Activated CD4-positive, alpha-beta T cell treated with anti-CD3 and anti-CD28 coated beads, Interleukin-2, amount 10 ng/mL, durations not matched to agents 7 days and 5 days (primary cell): ENCODE data around the gene ENPP3. TPM values are rescaled to one million over a fixed set of nuclear protein-coding genes. Genes with fewer than 3 reads are reported as not detected.

Experiments used
- CTCF ChIA-PET: fragments of 350-600 bp; sonication (Branson Sonifier 250); formaldehyde crosslinking; loops from one replicate; lab custom pipeline; 2021; ENCODE audit warnings: antibody characterized with exemption; lab: Charles Lee
- POLR2A ChIA-PET: fragments of 350-600 bp; sonication (Branson Sonifier 250); formaldehyde crosslinking; loops from one replicate; lab custom pipeline; 2021; ENCODE audit warnings: antibody characterized with exemption; lab: Charles Lee
- DNase-seq: peaks from one replicate; pipeline ENCODE4 v3.0.0-alpha.2; 2020
- H3K27ac Mint-ChIP-seq: one replicate; pipeline ENCODE4 v1.8.0; 2021; ENCODE audit warnings: mild to moderate bottlenecking, moderate library complexity, mixed read lengths
- H3K27me3 Mint-ChIP-seq: one replicate; pipeline ENCODE4 v1.8.0; 2021; ENCODE audit warnings: mixed read lengths
- H3K36me3 Mint-ChIP-seq: one replicate; pipeline ENCODE4 v1.8.0; 2021; ENCODE audit warnings: low read depth, mixed read lengths
- H3K4me1 Mint-ChIP-seq: one replicate; pipeline ENCODE4 v1.8.0; 2021; ENCODE audit warnings: mixed read lengths
- H3K4me3 Mint-ChIP-seq: one replicate; pipeline ENCODE4 v1.8.0; 2021; ENCODE audit warnings: mild to moderate bottlenecking, moderate library complexity, mixed read lengths
- H3K9me3 Mint-ChIP-seq: one replicate; pipeline ENCODE4 v1.8.0; 2021; ENCODE audit warnings: mixed read lengths
- total RNA-seq, 2 experiments: library from RNA; stranded (reverse); gene quantifications; one replicate each; pipeline ENCODE4 v1.2.3, GENCODE V29; 2021

The ENPP3 gene
- total RNA-seq, 2 experiments from 2014 or later = 0.19 to 0.35 TPM

- no peak overlapping the region for H3K4me3 Mint-ChIP-seq
Observed at GRCh38 chr6:131669891-131670290, 32.8 kb downstream of the ENPP3 start.

GRCh38 chr6:131673184-131673583, 36.1 kb downstream of the ENPP3 start:
- Mint-ChIP-seq H3K4me3 (no peak overlapping the region), H3K36me3 (no peaks in the 10 kb centered on the region), H3K9me3 (no peaks in the 10 kb centered on the region), H3K27me3 (no peaks in the 10 kb centered on the region), H3K4me1 (no peaks in the 10 kb centered on the region), H3K27ac (no peak overlapping the region)
- no peak for DNase-seq
- CTCF ChIA-PET = no interaction called here
- POLR2A ChIA-PET = no interaction called here

More at GRCh38 chr6:131669891-131670290, 32.8 kb downstream of the ENPP3 start:
- ChIA-PET POLR2A (no interaction called here), CTCF (interaction anchor here (1.0 to 1.1 kb wide), 2 partner anchors 13 to 42 kb away, joined by 4 to 5 read pairs; partner anchors contain the start of gene MED23)
- Mint-ChIP-seq H3K27ac (no peak overlapping the region), H3K9me3 (no peaks in the 10 kb centered on the region), H3K36me3 (no peaks in the 10 kb centered on the region), H3K27me3 (peaks cover 6% of the 10 kb centered on the region), H3K4me1 (no peaks in the 10 kb centered on the region)
- DNase-seq = no peak

DNA sequence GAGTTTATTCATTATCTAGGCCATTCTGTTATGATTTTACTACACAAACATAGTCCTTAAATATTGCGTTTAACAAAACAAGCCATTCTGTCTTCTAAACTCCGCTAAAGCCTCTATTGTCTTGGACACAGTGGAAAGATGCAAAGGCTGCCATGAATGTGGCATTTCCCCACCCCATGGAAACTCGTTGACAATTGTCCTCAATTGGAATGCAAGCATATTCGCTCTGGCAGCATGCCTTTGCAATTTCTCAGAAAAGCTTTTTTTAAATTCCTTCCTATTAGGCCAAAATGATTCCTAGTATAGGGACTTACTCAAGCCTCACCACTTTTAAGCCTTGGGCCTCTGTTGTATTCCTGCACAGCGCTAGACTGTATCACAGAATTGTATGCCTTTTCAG, 41.3 kb downstream of the ENPP3 start:
- no peaks in the 10 kb centered on the region for H3K27me3 Mint-ChIP-seq
- DNase-seq = no peak
- H3K4me3 Mint-ChIP-seq = no peak overlapping the region
- no peak overlapping the region for H3K27ac Mint-ChIP-seq
- no peaks in the 10 kb centered on the region for H3K9me3 Mint-ChIP-seq
- H3K36me3 Mint-ChIP-seq = no peaks in the 10 kb centered on the region
- CTCF ChIA-PET = no interaction called here
- no peaks in the 10 kb centered on the region for H3K4me1 Mint-ChIP-seq
- POLR2A ChIA-PET = no interaction called here

GRCh38 chr6:131680868-131681267, 43.8 kb downstream of the ENPP3 start:
- POLR2A ChIA-PET = no interaction called here
- Mint-ChIP-seq H3K9me3 (no peaks in the 10 kb centered on the region), H3K4me1 (no peaks in the 10 kb centered on the region), H3K27ac (no peak overlapping the region), H3K27me3 (no peaks in the 10 kb centered on the region), H3K36me3 (no peaks in the 10 kb centered on the region), H3K4me3 (no peak overlapping the region)
- DNase-seq = no peak
- CTCF ChIA-PET = no interaction called here

DNA sequence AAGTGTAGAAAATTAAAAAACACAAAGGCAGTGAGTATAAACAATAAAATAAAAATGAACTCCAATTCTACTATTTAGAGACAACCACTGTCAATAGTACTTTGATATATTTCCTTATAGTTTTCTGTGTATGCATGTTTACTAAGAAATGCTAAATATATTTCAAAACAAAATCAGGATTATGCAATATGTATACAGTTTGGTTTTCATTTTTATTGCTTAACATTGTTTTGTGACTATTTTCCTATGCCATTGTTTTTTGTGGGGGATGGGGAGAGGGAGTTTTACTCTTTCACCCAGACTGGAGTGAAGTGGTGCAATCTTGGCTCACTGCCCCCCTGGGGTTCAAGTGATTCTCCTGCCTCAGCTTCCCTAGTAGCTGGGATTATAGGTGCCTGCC, 44.5 kb downstream of the ENPP3 start:
- Mint-ChIP-seq H3K4me3 (no peak overlapping the region), H3K27me3 (no peaks in the 10 kb centered on the region), H3K27ac (no peak overlapping the region), H3K4me1 (no peaks in the 10 kb centered on the region), H3K36me3 (no peaks in the 10 kb centered on the region), H3K9me3 (no peaks in the 10 kb centered on the region)
- no peak for DNase-seq
- POLR2A ChIA-PET = no interaction called here
- CTCF ChIA-PET = no interaction called here

DNA sequence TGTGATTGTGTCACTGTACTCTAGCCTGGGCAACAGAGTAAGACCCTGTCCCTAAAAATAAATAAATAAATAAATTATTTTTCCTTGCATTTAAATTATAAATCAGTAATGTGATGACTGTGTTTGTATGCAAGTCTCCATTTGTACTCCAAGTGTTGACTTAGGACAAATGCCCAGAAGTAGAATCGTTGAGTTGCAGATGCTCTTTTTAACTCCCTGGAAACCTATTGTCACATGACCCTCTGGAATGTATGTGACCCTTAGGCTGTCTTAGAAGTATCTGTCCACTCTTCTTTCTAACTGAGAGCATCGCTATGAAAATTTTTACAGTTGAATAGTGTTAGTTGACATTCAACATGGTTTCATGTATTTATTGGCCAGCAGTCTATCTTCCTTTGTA, 45.3 kb downstream of the ENPP3 start:
- H3K27ac Mint-ChIP-seq = no peak overlapping the region
- POLR2A ChIA-PET = no interaction called here
- H3K36me3 Mint-ChIP-seq = no peaks in the 10 kb centered on the region
- H3K4me3 Mint-ChIP-seq = no peak overlapping the region
- CTCF ChIA-PET = no interaction called here
- H3K4me1 Mint-ChIP-seq = no peaks in the 10 kb centered on the region
- no peaks in the 10 kb centered on the region for H3K9me3 Mint-ChIP-seq
- peaks cover 2% of the 10 kb centered on the region for H3K27me3 Mint-ChIP-seq
- no peak for DNase-seq

DNA sequence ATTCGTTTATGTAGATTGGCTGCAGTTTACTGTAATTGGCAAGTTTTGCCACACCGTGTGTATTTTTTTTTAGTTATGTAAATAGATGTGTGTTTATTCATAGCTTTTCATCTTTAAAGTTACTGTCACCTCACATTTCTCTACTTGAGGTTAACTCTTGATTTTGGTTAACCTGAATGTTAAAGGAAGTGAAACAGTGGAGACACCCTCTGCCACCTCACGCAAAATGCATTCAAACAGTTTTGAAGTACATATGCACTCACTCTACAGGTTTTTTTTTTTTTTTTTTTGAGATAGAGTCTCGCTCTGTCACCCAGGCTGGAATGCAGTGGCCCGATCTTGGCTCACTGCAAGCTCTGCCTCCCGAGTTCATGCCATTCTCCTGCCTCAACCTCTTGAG, 46.4 kb downstream of the ENPP3 start:
- Mint-ChIP-seq H3K27ac (no peak overlapping the region), H3K27me3 (peaks cover 2% of the 10 kb centered on the region)

DNA sequence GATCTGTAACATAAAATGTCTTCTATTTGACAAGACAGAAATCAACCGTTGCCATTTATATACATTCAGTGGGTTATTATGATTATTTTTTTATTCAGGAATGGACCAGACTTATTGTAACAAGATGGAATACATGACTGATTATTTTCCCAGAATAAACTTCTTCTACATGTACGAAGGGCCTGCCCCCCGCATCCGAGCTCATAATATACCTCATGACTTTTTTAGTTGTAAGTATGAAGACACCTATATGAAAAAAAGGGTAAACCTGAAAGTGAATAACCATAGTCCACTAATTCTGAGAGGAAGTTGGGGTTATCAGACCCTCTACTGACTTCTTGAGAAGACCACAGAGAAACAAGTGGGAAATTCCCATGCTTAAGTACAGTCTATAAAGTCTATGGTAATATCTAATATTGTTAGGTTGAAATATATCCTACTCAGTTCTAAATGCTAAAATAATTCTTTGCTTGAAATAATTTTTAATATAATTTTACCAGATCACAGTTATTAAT, 48.2 kb downstream of the ENPP3 start:
- Mint-ChIP-seq H3K36me3 (no peaks in the 10 kb centered on the region), H3K4me1 (peaks cover 3% of the 10 kb centered on the region), H3K4me3 (no peak overlapping the region), H3K27ac (no peak overlapping the region), H3K27me3 (peaks cover 2% of the 10 kb centered on the region), H3K9me3 (no peaks in the 10 kb centered on the region)
- POLR2A ChIA-PET = no interaction called here
- DNase-seq = no peak
- CTCF ChIA-PET = interaction anchor here (1.0 kb wide), 1 partner anchor 10 kb away, joined by 3 read pairs; no protein-coding TSS in a partner anchor

More for the DNA sequence above, 46.4 kb downstream of the ENPP3 start:
- no peaks in the 10 kb centered on the region for H3K36me3 Mint-ChIP-seq
- H3K4me3 Mint-ChIP-seq = no peak overlapping the region
- DNase-seq = no peak
- no peaks in the 10 kb centered on the region for H3K9me3 Mint-ChIP-seq
- H3K4me1 Mint-ChIP-seq = peaks cover 3% of the 10 kb centered on the region
- POLR2A ChIA-PET = no interaction called here
- CTCF ChIA-PET = interaction anchor here (0.6 to 0.7 kb wide), 2 partner anchors 12 to 212 kb away, joined by 3 read pairs; no protein-coding TSS in a partner anchor

DNA sequence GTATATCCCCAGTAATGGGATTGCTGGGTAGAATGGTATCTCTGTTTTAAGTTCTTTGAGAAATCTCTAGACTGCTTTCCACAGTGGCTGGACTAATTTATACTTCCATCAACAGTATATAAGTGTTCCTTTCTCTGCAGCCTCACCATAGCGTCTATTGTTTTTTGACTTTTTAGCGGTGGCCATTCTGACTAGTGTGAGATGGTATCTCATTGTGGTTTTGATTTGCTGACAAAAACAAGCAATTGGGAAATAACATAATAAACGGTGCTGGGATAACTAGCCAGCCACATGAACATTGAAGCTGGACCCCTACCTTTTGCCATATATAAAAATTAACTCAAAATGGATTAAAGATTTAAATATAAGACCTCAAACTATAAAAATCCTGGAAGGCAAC, 49.9 kb downstream of the ENPP3 start:
- H3K27ac Mint-ChIP-seq = no peak overlapping the region
- H3K27me3 Mint-ChIP-seq = peaks cover 2% of the 10 kb centered on the region
- DNase-seq = no peak
- H3K9me3 Mint-ChIP-seq = no peaks in the 10 kb centered on the region
- no peak overlapping the region for H3K4me3 Mint-ChIP-seq
- CTCF ChIA-PET = no interaction called here
- no peaks in the 10 kb centered on the region for H3K36me3 Mint-ChIP-seq
- POLR2A ChIA-PET = no interaction called here
- peaks cover 3% of the 10 kb centered on the region for H3K4me1 Mint-ChIP-seq

DNA sequence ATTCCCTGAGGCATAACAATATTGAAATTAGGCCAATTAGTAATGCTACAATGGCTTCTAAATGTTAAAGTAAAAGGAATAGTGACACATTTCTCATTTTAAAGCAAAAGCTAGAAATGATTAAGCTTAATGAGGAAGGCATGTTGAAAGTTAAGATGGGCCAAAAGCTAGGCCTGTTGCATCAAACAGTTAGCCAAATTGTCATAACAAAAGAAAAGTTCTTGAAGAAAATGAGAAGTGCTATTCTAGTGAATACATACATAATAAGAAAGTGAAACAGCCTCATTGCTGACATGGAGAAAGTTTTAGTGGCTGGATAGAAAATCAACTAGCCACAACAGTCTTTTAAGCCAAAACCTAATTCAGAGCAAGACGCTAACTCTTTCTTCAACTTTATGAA, 51.2 kb downstream of the ENPP3 start:
- ChIA-PET POLR2A (no interaction called here), CTCF (no interaction called here)
- Mint-ChIP-seq H3K27me3 (peaks cover 2% of the 10 kb centered on the region), H3K9me3 (no peaks in the 10 kb centered on the region), H3K36me3 (no peaks in the 10 kb centered on the region), H3K4me1 (peaks cover 3% of the 10 kb centered on the region), H3K4me3 (no peak overlapping the region), H3K27ac (no peak overlapping the region)
- DNase-seq = no peak

DNA sequence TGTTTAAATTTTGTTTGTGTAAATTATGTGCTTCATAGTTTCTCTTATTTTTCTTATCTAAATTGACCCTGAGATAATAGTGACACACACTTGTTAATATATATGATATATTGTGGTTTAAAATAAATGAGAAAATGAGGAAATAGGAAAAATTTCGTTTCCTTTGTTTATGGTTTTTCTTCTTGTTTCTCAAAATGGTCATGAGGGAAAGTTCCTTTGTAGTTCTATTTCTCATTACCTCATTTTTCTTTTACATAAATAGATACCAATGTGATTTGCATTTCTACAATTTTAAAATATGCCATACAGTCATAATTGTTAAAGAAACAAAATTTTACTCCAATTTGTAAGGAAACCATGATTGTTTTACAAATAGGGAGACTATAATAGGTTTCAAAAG, 54.9 kb downstream of the ENPP3 start:
- H3K4me3 Mint-ChIP-seq = no peak overlapping the region

GRCh38 chr6:131692589-131692988, 55.5 kb downstream of the ENPP3 start:
- H3K4me3 Mint-ChIP-seq = no peak overlapping the region
- no peak for DNase-seq
- H3K4me1 Mint-ChIP-seq = peaks cover 3% of the 10 kb centered on the region
- no peaks in the 10 kb centered on the region for H3K36me3 Mint-ChIP-seq
- no peaks in the 10 kb centered on the region for H3K9me3 Mint-ChIP-seq
- H3K27me3 Mint-ChIP-seq = no peaks in the 10 kb centered on the region
- CTCF ChIA-PET = no interaction called here
- POLR2A ChIA-PET = no interaction called here
- H3K27ac Mint-ChIP-seq = no peak overlapping the region

More for the DNA sequence above, 54.9 kb downstream of the ENPP3 start:
- Mint-ChIP-seq H3K27me3 (peaks cover under 1% of the 10 kb centered on the region), H3K36me3 (no peaks in the 10 kb centered on the region), H3K27ac (no peak overlapping the region), H3K4me1 (peaks cover 3% of the 10 kb centered on the region), H3K9me3 (no peaks in the 10 kb centered on the region)
- DNase-seq = no peak
- CTCF ChIA-PET = no interaction called here
- POLR2A ChIA-PET = no interaction called here

- no peak overlapping the region for H3K27ac Mint-ChIP-seq
- no peaks in the 10 kb centered on the region for H3K36me3 Mint-ChIP-seq
- H3K4me3 Mint-ChIP-seq = no peak overlapping the region
- ChIA-PET POLR2A (no interaction called here), CTCF (no interaction called here)
- DNase-seq = no peak
- H3K9me3 Mint-ChIP-seq = no peaks in the 10 kb centered on the region
- H3K4me1 Mint-ChIP-seq = no peaks in the 10 kb centered on the region
- H3K27me3 Mint-ChIP-seq = no peaks in the 10 kb centered on the region
Observed at GRCh38 chr6:131693384-131693783, 56.3 kb downstream of the ENPP3 start.
